ENCODE results near the gene BICD2. TPM values are rescaled to one million over a fixed set of nuclear protein-coding genes. Genes with fewer than 3 reads are reported as not detected.
"Not testable (repeated sequence)": the region's sequence is repeated elsewhere in the genome, so short reads cannot be mapped to it uniquely, and the experiment has no call there.

The BICD2 gene
- total RNA-seq, 1 donor from 2014 or later: 44.0 TPM

GRCh38 chr9:92774274-92774673, 9.6 kb upstream of the BICD2 start:
- Histone ChIP-seq H3K4me3 (ENCODE audit: low read depth, low read length) (no peak overlapping the region), H3K27me3 (ENCODE audit: control insufficient read depth, insufficient read depth, low read length) (peaks cover 2% of the 10 kb centered on the region), H3K36me3 (ENCODE audit: control insufficient read depth, insufficient read depth, low read length) (no peaks in the 10 kb centered on the region)
- DNase-seq (ENCODE audit: low read depth): no peak
- TF ChIP-seq, protein P1, sequence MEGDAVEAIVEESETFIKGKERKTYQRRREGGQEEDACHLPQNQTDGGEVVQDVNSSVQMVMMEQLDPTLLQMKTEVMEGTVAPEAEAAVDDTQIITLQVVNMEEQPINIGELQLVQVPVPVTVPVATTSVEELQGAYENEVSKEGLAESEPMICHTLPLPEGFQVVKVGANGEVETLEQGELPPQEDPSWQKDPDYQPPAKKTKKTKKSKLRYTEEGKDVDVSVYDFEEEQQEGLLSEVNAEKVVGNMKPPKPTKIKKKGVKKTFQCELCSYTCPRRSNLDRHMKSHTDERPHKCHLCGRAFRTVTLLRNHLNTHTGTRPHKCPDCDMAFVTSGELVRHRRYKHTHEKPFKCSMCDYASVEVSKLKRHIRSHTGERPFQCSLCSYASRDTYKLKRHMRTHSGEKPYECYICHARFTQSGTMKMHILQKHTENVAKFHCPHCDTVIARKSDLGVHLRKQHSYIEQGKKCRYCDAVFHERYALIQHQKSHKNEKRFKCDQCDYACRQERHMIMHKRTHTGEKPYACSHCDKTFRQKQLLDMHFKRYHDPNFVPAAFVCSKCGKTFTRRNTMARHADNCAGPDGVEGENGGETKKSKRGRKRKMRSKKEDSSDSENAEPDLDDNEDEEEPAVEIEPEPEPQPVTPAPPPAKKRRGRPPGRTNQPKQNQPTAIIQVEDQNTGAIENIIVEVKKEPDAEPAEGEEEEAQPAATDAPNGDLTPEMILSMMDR (IDR thresholded peaks at IDR 0.05; ENCODE audit: insufficient read depth, low read length, poor library complexity, severe bottlenecking): no peak

DNA sequence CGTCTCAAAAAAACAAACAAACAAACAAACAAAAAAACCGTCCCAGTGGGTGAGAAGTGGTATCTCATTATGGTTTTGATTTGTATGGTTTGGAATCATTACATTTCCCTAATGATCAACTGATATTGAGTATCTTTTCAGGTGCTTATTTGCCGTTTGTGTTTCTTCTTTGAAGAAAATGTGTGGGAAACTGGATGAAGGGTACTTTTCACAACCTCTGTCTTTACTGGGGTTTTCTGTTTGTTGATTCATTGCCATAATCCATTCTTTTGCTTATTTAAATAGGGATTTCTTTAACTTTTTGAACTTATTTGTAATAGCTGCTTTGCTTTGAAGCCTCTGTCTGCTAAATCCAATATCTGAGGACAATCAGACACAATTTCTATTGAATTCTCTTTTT, 9.2 kb upstream of the BICD2 start:
- H3K4me3 ChIP-seq (ENCODE audit: low read depth, low read length): no peak overlapping the region
- H3K36me3 ChIP-seq (ENCODE audit: control insufficient read depth, insufficient read depth, low read length): no peaks in the 10 kb centered on the region
- DNase-seq (ENCODE audit: low read depth): no peak
- peaks cover 2% of the 10 kb centered on the region for H3K27me3 ChIP-seq (ENCODE audit: control insufficient read depth, insufficient read depth, low read length)
- TF ChIP-seq, protein P1 (IDR thresholded peaks at IDR 0.05; ENCODE audit: insufficient read depth, low read length, poor library complexity, severe bottlenecking): no peak

- H3K4me3 ChIP-seq (ENCODE audit: low read depth, low read length): no peak overlapping the region
- H3K36me3 ChIP-seq (ENCODE audit: control insufficient read depth, insufficient read depth, low read length): no peaks in the 10 kb centered on the region
- TF ChIP-seq, protein P1 (IDR thresholded peaks at IDR 0.05; ENCODE audit: insufficient read depth, low read length, poor library complexity, severe bottlenecking): no peak
- no peak for DNase-seq (ENCODE audit: low read depth)
- H3K27me3 ChIP-seq (ENCODE audit: control insufficient read depth, insufficient read depth, low read length): peaks cover 2% of the 10 kb centered on the region
These were observed 6.7 kb upstream of the BICD2 start for GRCh38 chr9:92771309-92771708.

GRCh38 chr9:92770360-92770995, 5.8 kb upstream of the BICD2 start:
- DNase-seq (ENCODE audit: low read depth): no peak
- no peaks in the 10 kb centered on the region for H3K36me3 ChIP-seq (ENCODE audit: control insufficient read depth, insufficient read depth, low read length)
- H3K4me3 ChIP-seq (ENCODE audit: low read depth, low read length): no peak overlapping the region
- peaks cover 2% of the 10 kb centered on the region for H3K27me3 ChIP-seq (ENCODE audit: control insufficient read depth, insufficient read depth, low read length)
- TF ChIP-seq, protein P1 (IDR thresholded peaks at IDR 0.05; ENCODE audit: insufficient read depth, low read length, poor library complexity, severe bottlenecking): no peak

- peaks cover 2% of the 10 kb centered on the region for H3K27me3 ChIP-seq (ENCODE audit: control insufficient read depth, insufficient read depth, low read length)
- DNase-seq (ENCODE audit: low read depth): no peak
- TF ChIP-seq, protein P1 (IDR thresholded peaks at IDR 0.05; ENCODE audit: insufficient read depth, low read length, poor library complexity, severe bottlenecking): no peak
- H3K4me3 ChIP-seq (ENCODE audit: low read depth, low read length): no peak overlapping the region
- no peaks in the 10 kb centered on the region for H3K36me3 ChIP-seq (ENCODE audit: control insufficient read depth, insufficient read depth, low read length)
These were observed 5.3 kb upstream of the BICD2 start for GRCh38 chr9:92769990-92770359.

DNA sequence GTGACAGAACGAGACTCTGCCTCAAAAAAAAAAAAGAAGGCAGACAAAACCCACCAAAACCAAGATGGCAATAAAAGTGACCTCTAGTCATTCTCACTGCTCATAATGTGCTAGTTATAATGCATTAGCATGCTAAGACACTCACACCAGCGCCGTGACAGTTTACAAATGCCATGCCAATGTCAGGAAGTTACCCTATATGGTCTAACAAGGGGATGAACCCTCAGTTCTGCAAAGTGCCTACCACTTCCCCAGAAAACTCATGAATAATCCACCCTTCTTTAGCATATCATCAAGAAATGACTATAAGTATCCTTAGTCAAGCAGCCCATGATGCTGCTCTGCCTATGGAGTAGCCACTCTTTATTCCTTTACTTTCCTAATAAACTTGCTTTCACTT, 4.7 kb upstream of the BICD2 start:
- no peak for DNase-seq (ENCODE audit: low read depth)
- peaks cover 2% of the 10 kb centered on the region for H3K27me3 ChIP-seq (ENCODE audit: control insufficient read depth, insufficient read depth, low read length)
- H3K36me3 ChIP-seq (ENCODE audit: control insufficient read depth, insufficient read depth, low read length): no peaks in the 10 kb centered on the region
- H3K4me3 ChIP-seq (ENCODE audit: low read depth, low read length): no peak overlapping the region
- TF ChIP-seq, protein P1 (IDR thresholded peaks at IDR 0.05; ENCODE audit: insufficient read depth, low read length, poor library complexity, severe bottlenecking): no peak

GRCh38 chr9:92768816-92769215, 4.2 kb upstream of the BICD2 start:
- not testable (repeated sequence) for H3K4me3 ChIP-seq (ENCODE audit: low read depth, low read length); H3K27me3 ChIP-seq (ENCODE audit: control insufficient read depth, insufficient read depth, low read length); H3K36me3 ChIP-seq (ENCODE audit: control insufficient read depth, insufficient read depth, low read length); DNase-seq (ENCODE audit: low read depth)
